ENCODE measurements around the gene VPS29.

VPS29 gene

GRCh38 chr12:110449799-110450497 lies 52.0 kb downstream of the VPS29 start, which contains the start of gene ARPC3:
Gene ARPC3, minus strand, starts transcription at chr12:110450337. Its CDS starts 77 bp downstream, at chr12:110450260.
- Histone ChIP-seq H3K27ac (replicated peaks) (peak within 1 kb of the TSS; percentile 97), H3K4me3 (replicated peaks; ENCODE audit: insufficient read depth, low read length) (peak within 1 kb of the TSS; percentile 75), H3K27me3 (ENCODE audit: insufficient read depth, poor library complexity, severe bottlenecking) (no peaks in the 10 kb centered on the region)
- DNase-seq (ENCODE audit: low read depth in 1 of 2, low spot score in 1 of 2), result peak; percentile 95 to 96
- peak; percentile 90 for TF ChIP-seq GABPA (IDR thresholded peaks at IDR 0.05; ENCODE audit: low read depth)
- peak; percentile 82 for TF ChIP-seq CTCF (IDR thresholded peaks at IDR 0.05; ENCODE audit: insufficient read depth, low read length)
- no peak for TF ChIP-seq REST (IDR thresholded peaks at IDR 0.05; ENCODE audit: insufficient replicate concordance, low read depth)
- TF ChIP-seq POLR2AphosphoS5 (IDR thresholded peaks at IDR 0.05; ENCODE audit: low read depth), result peak; percentile 89
- peak; percentile 97 for TF ChIP-seq SPI1 (IDR thresholded peaks at IDR 0.05; ENCODE audit: borderline replicate concordance, low read depth)

- no peak for DNase-seq (ENCODE audit: low read depth in 1 of 2, low spot score in 1 of 2)
- Histone ChIP-seq H3K27me3 (ENCODE audit: insufficient read depth, poor library complexity, severe bottlenecking) (no peaks in the 10 kb centered on the region), H3K4me3 (replicated peaks; ENCODE audit: insufficient read depth, low read length) (no peak overlapping the region), H3K27ac (replicated peaks) (no peak overlapping the region)
- TF ChIP-seq SPI1 (IDR thresholded peaks at IDR 0.05; ENCODE audit: borderline replicate concordance, low read depth) (no peak), REST (IDR thresholded peaks at IDR 0.05; ENCODE audit: insufficient replicate concordance, low read depth) (no peak), GABPA (IDR thresholded peaks at IDR 0.05; ENCODE audit: low read depth) (no peak), CTCF (IDR thresholded peaks at IDR 0.05; ENCODE audit: insufficient read depth, low read length) (no peak), POLR2AphosphoS5 (IDR thresholded peaks at IDR 0.05; ENCODE audit: low read depth) (no peak)
These were observed 57.5 kb downstream of the VPS29 start for GRCh38 chr12:110444455-110444854.
